ENCODE results near the gene EEF1G.
"Not testable (repeated sequence)": the region's sequence is repeated elsewhere in the genome, so short reads cannot be mapped to it uniquely, and the experiment has no call there.

EEF1G gene

GRCh38 chr11:62565100-62565802 is 8.4 kb downstream of the EEF1G start:
- H3K4me1 ChIP-seq: peaks cover 4 to 17% (median 13%) of the 10 kb centered on the region in 4 donors
- no peaks in the 10 kb centered on the region for H3K27me3 ChIP-seq
- DNase-seq: no peak
- intact Hi-C loops (cut with DNase I; ENCODE audit: low total_unique reads): no loop called here
- H3K36me3 ChIP-seq: peaks cover 41 to 88% (median 58%) of the 10 kb centered on the region in 3 donors
- H3K9me3 ChIP-seq: no peaks in the 10 kb centered on the region
- no peak for TF ChIP-seq CTCF (IDR thresholded peaks at IDR 0.05)
- no peak overlapping the region for H3K4me3 ChIP-seq
- H3K27ac ChIP-seq: no peak overlapping the region

- not testable (repeated sequence) for H3K4me3 ChIP-seq, H3K9me3 ChIP-seq, DNase-seq, H3K27me3 ChIP-seq
- Histone ChIP-seq H3K36me3 (peaks cover 33 to 81% (median 38%) of the 10 kb centered on the region in 3 donors), H3K4me1 (peaks cover 4 to 34% (median 21%) of the 10 kb centered on the region in 4 donors), H3K27ac (peak overlapping the region; percentile 75 to 78)
- intact Hi-C loops (cut with DNase I; ENCODE audit: low total_unique reads): loop anchor here (5.0 kb wide), 1 partner anchor 139 kb away; no protein-coding TSS in a partner anchor
These were observed 11.9 kb downstream of the EEF1G start for GRCh38 chr11:62561677-62562230.

GRCh38 chr11:62560566-62561103 is 13.1 kb downstream of the EEF1G start:
- Histone ChIP-seq H3K9me3 (no peaks in the 10 kb centered on the region), H3K27ac (peak overlapping the region; percentile 75 to 78), H3K4me1 (peaks cover 4 to 46% (median 31%) of the 10 kb centered on the region in 4 donors), H3K4me3 (no peak overlapping the region), H3K36me3 (peaks cover 23 to 69% (median 27%) of the 10 kb centered on the region in 3 donors), H3K27me3 (no peaks in the 10 kb centered on the region)
- peak; percentile 91 to 96 for DNase-seq
- TF ChIP-seq CTCF (IDR thresholded peaks at IDR 0.05): peak; percentile 86 to 88
- intact Hi-C loops (cut with DNase I; ENCODE audit: low total_unique reads): loop anchor here (5.0 kb wide), 1 partner anchor 138 kb away; no protein-coding TSS in a partner anchor

GRCh38 chr11:62559626-62560025 is 14.1 kb downstream of the EEF1G start:
- intact Hi-C loops (cut with DNase I; ENCODE audit: low total_unique reads): loop anchor here (5.0 kb wide), 1 partner anchor 137 kb away; no protein-coding TSS in a partner anchor
- H3K27ac ChIP-seq: peak overlapping the region; percentile 75 to 78
- not testable (repeated sequence) for H3K27me3 ChIP-seq, H3K9me3 ChIP-seq, DNase-seq, H3K4me3 ChIP-seq
- peaks cover 4 to 56% (median 41%) of the 10 kb centered on the region in 4 donors for H3K4me1 ChIP-seq
- H3K36me3 ChIP-seq: peaks cover 15 to 59% (median 20%) of the 10 kb centered on the region in 3 donors

- H3K27ac ChIP-seq: peak overlapping the region; percentile 75 to 78
These were observed 14.5 kb downstream of the EEF1G start for GRCh38 chr11:62559204-62559603.

GRCh38 chr11:62558669-62559068 is 15.0 kb downstream of the EEF1G start:
- Histone ChIP-seq H3K9me3 (no peaks in the 10 kb centered on the region), H3K27ac (peak overlapping the region in 1 of 2 donors; percentile 98), H3K4me1 (peaks cover 4 to 65% (median 50%) of the 10 kb centered on the region in 4 donors), H3K36me3 (peaks cover 15 to 51% (median 16%) of the 10 kb centered on the region in 3 donors), H3K4me3 (no peak overlapping the region), H3K27me3 (no peaks in the 10 kb centered on the region)
- TF ChIP-seq CTCF (IDR thresholded peaks at IDR 0.05): no peak
- intact Hi-C loops (cut with DNase I; ENCODE audit: low total_unique reads): no loop called here
- no peak for DNase-seq

More at GRCh38 chr11:62559204-62559603, 14.5 kb downstream of the EEF1G start:
- Histone ChIP-seq H3K4me1 (peaks cover 4 to 60% (median 44%) of the 10 kb centered on the region in 4 donors), H3K9me3 (no peaks in the 10 kb centered on the region), H3K4me3 (no peak overlapping the region), H3K27me3 (no peaks in the 10 kb centered on the region), H3K36me3 (peaks cover 15 to 56% (median 20%) of the 10 kb centered on the region in 3 donors)
- no peak for TF ChIP-seq CTCF (IDR thresholded peaks at IDR 0.05)
- intact Hi-C loops (cut with DNase I; ENCODE audit: low total_unique reads): no loop called here
- no peak for DNase-seq

Data from tibial artery (tissue), 4 donors.